Endodermal cell (in vitro differentiated cells): Measurements from ENCODE around the gene SUPT3H. TPM values are rescaled to one million over a fixed set of nuclear protein-coding genes. Genes with fewer than 3 reads are reported as not detected.

ENCODE experiments used
- DNase-seq: peaks from one replicate; pipeline ENCODE4 v3.0.0-alpha.2; 2017
- H3K27ac ChIP-seq: 2 replicates; pipeline ENCODE4 v1.5.1; 2013; ENCODE audit warnings: mild to moderate bottlenecking, low read depth, low read length, moderate library complexity
- H3K27me3 ChIP-seq: 2 replicates; pipeline ENCODE4 v1.6.1; 2013; ENCODE audit warnings: mild to moderate bottlenecking, low read length, moderate library complexity; ENCODE audit not compliant: insufficient read depth, control insufficient read depth, poor library complexity, severe bottlenecking
- H3K36me3 ChIP-seq: 2 replicates; pipeline ENCODE4 v1.7.0; 2013; ENCODE audit warnings: mild to moderate bottlenecking, low read length, moderate library complexity; ENCODE audit not compliant: control insufficient read depth, insufficient read depth
- H3K4me1 ChIP-seq: one replicate; pipeline ENCODE4 v1.7.0; 2013; ENCODE audit warnings: low read length; ENCODE audit not compliant: control insufficient read depth, insufficient read depth
- H3K4me3 ChIP-seq: 2 replicates; pipeline ENCODE4 v1.5.1; 2013; ENCODE audit warnings: mild to moderate bottlenecking, low read length, moderate library complexity
- H3K9ac ChIP-seq: 2 replicates; pipeline ENCODE4 v1.6.1; 2013; ENCODE audit warnings: mild to moderate bottlenecking, low read length, moderate library complexity; ENCODE audit not compliant: poor library complexity, severe bottlenecking; ENCODE audit errors: extremely low read depth
- H3K9me3 ChIP-seq: 2 replicates; pipeline ENCODE4 v1.6.1; 2013; ENCODE audit warnings: mild to moderate bottlenecking, low read length, moderate library complexity; ENCODE audit not compliant: control insufficient read depth
- H3K27ac Mint-ChIP-seq: 2 replicates; pipeline ENCODE4 v1.8.0; 2020; ENCODE audit warnings: mixed read lengths
- H3K27me3 Mint-ChIP-seq: 2 replicates; pipeline ENCODE4 v1.8.0; 2021; ENCODE audit warnings: mild to moderate bottlenecking, mixed read lengths; ENCODE audit not compliant: insufficient read depth
- H3K36me3 Mint-ChIP-seq: 2 replicates; pipeline ENCODE4 v1.8.0; 2020; ENCODE audit warnings: low read depth, mixed read lengths
- H3K4me1 Mint-ChIP-seq: 2 replicates; pipeline ENCODE4 v1.8.0; 2020; ENCODE audit warnings: mixed read lengths
- H3K4me3 Mint-ChIP-seq: 2 replicates; pipeline ENCODE4 v1.8.0; 2020; ENCODE audit warnings: mild to moderate bottlenecking, moderate library complexity, mixed read lengths
- H3K9me3 Mint-ChIP-seq: 2 replicates; pipeline ENCODE4 v1.8.0; 2020; ENCODE audit warnings: mild to moderate bottlenecking, mixed read lengths
- CTCF ChIP-seq: fragments of 200-600 bp; sonication (generic); conservative IDR thresholded peaks from 2 replicates; pipeline ENCODE4 v1.5.0; 2021; ENCODE audit warnings: antibody characterized with exemption, mild to moderate bottlenecking
- WGBS, 2 experiments: methylation state at CpG; one replicate each; pipeline versions ENCODE4 v1.1.5 to v1.1.7; 2013; ENCODE audit warnings: missing lambda C conversion rate in 2 of 2, mixed read lengths in 1 of 2; ENCODE audit not compliant: insufficient coverage in 1 of 2, insufficient read length in 1 of 2; 5-methylcytosine and 5-hydroxymethylcytosine counted together
- total RNA-seq, 2 donors: library from RNA; stranded (reverse); fragmentation: NEBNext Ultra II Directional in 1 of 2; extraction: Animal tissue kit (Norgen Biotek cat#: 25700) in 1 of 2; gene quantifications; 2 replicates in 1 of 2; 3 replicates in 1 of 2; pipeline ENCODE4 v1.2.1, GENCODE V29; 2021

SUPT3H gene
- total RNA-seq, 2 donors from 2014 or later: 32.4 to 34.7 TPM

GRCh38 chr6:45009576-45009975 is 368.2 kb downstream of the SUPT3H start:
- no peak for DNase-seq
- H3K36me3 ChIP-seq: peaks cover 12% of the 10 kb centered on the region
- no peak overlapping the region for H3K27ac Mint-ChIP-seq
- no peaks in the 10 kb centered on the region for H3K27me3 Mint-ChIP-seq
- no peaks in the 10 kb centered on the region for H3K27me3 ChIP-seq
- no peak overlapping the region for H3K4me3 Mint-ChIP-seq
- H3K9me3 ChIP-seq: peaks cover 26% of the 10 kb centered on the region
- no peaks in the 10 kb centered on the region for H3K4me1 ChIP-seq
- H3K27ac ChIP-seq: no peak overlapping the region
- peaks cover 7% of the 10 kb centered on the region for H3K9me3 Mint-ChIP-seq
- peaks cover 14% of the 10 kb centered on the region for H3K36me3 Mint-ChIP-seq
- no peak overlapping the region for H3K4me3 ChIP-seq
- no peak overlapping the region for H3K9ac ChIP-seq
- H3K4me1 Mint-ChIP-seq: peaks cover 10% of the 10 kb centered on the region
- TF ChIP-seq CTCF: no peak
- 83 to 97% methylated on average over 1 to 3 of the region's 3 CpGs for WGBS, 2 experiments

- H3K27me3 ChIP-seq: no peaks in the 10 kb centered on the region
- H3K4me1 ChIP-seq: no peaks in the 10 kb centered on the region
- H3K9ac ChIP-seq: no peak overlapping the region
- H3K4me3 Mint-ChIP-seq: no peak overlapping the region
- H3K9me3 Mint-ChIP-seq: peaks cover 6% of the 10 kb centered on the region
- peaks cover 3% of the 10 kb centered on the region for H3K36me3 ChIP-seq
- H3K4me1 Mint-ChIP-seq: peaks cover 5% of the 10 kb centered on the region
- WGBS, 2 experiments: 97 to 100% methylated on average over 2 to 3 of the region's 3 CpGs
- H3K36me3 Mint-ChIP-seq: peaks cover 5% of the 10 kb centered on the region
- H3K27me3 Mint-ChIP-seq: no peaks in the 10 kb centered on the region
- H3K27ac Mint-ChIP-seq: no peak overlapping the region
- TF ChIP-seq CTCF: no peak
- H3K4me3 ChIP-seq: no peak overlapping the region
- no peak for DNase-seq
- no peak overlapping the region for H3K27ac ChIP-seq
- peaks cover 24% of the 10 kb centered on the region for H3K9me3 ChIP-seq
Observed at GRCh38 chr6:45006893-45007292, 370.8 kb downstream of the SUPT3H start.

GRCh38 chr6:45003961-45004360 is 373.8 kb downstream of the SUPT3H start:
- Mint-ChIP-seq H3K27ac (no peak overlapping the region), H3K4me3 (no peak overlapping the region), H3K27me3 (peaks cover 3% of the 10 kb centered on the region), H3K4me1 (peaks cover 20% of the 10 kb centered on the region), H3K9me3 (peaks cover 4% of the 10 kb centered on the region), H3K36me3 (peaks cover 2% of the 10 kb centered on the region)
- H3K9ac ChIP-seq: no peak overlapping the region
- no peaks in the 10 kb centered on the region for H3K36me3 ChIP-seq
- WGBS, 2 experiments: 57% methylated on average over 1 of the region's 2 CpGs; no CpG with 5 or more reads in 1 of the 2 experiments
- H3K9me3 ChIP-seq: peaks cover 19% of the 10 kb centered on the region
- H3K4me3 ChIP-seq: no peak overlapping the region
- H3K27me3 ChIP-seq: no peaks in the 10 kb centered on the region
- no peak for TF ChIP-seq CTCF
- DNase-seq: no peak
- no peak overlapping the region for H3K27ac ChIP-seq
- peaks cover 3% of the 10 kb centered on the region for H3K4me1 ChIP-seq
